K562 (cell line): ENCODE results near the gene SLC25A34. TPM values are rescaled to one million over a fixed set of nuclear protein-coding genes. Genes with fewer than 3 reads are reported as not detected.

Experiments
- EWSR1 ChIP-seq: fragments of 450-650 bp; IDR thresholded peaks from 2 replicates; pipeline ENCODE4 v1.6.1; 2018; ENCODE audit warnings: borderline replicate concordance, mild to moderate bottlenecking, low read depth, moderate library complexity; ENCODE audit not compliant: partially characterized antibody
- KDM5B ChIP-seq: fragments of 200-600 bp; sonication (generic); IDR thresholded peaks from 2 replicates; pipeline ENCODE4 v1.6.1; 2012; ENCODE audit warnings: low read depth, mild to moderate bottlenecking, moderate library complexity, low read length, control low read depth, inconsistent platforms; ENCODE audit not compliant: insufficient replicate concordance
- MGA ChIP-seq: fragments of 450-650 bp; IDR thresholded peaks from 2 replicates; pipeline ENCODE4 v1.6.1; 2016; ENCODE audit warnings: mild to moderate bottlenecking, moderate library complexity
- NBN ChIP-seq: fragments of 450-650 bp; IDR thresholded peaks from 2 replicates; pipeline ENCODE4 v1.6.1; 2016; ENCODE audit warnings: low read depth, mild to moderate bottlenecking
- polyA plus RNA-seq, 8 experiments: library from polyadenylated mRNA; depleted of rRNA in 4 of 8; stranded (reverse) in 5 of 8; unstranded in 3 of 8; fragments of >200 nt; fragmentation: Nextera tagmentation in 2 of 8; fragmentation: Illumina TruSeq in 1 of 8; extraction: Ambion mirVana in 2 of 8; extraction: Trizol in 1 of 8; gene quantifications; 2 replicates each; pipeline versions ENCODE4 v1.2.1 to v1.2.3, GENCODE V29; 2011 to 2014; ENCODE audit warnings: inconsistent platforms in 1 of 8, missing spikeins in 1 of 8
- total RNA-seq, 7 experiments: library from RNA; depleted of rRNA in 6 of 7; stranded (reverse); fragments of >200 nt in 6 of 7; fragmentation: Illumina TruSeq in 2 of 7; extraction: Trizol in 2 of 7; gene quantifications; 2 replicates each; pipeline versions ENCODE4 v1.2.1 to v1.2.3, GENCODE V29; 2011 to 2021; ENCODE audit warnings: low replicate concordance in 1 of 7

The SLC25A34 gene
- total and polyA plus RNA-seq, 9 of the 15 experiments (the other 6 are each of a cell fraction or from before 2014, with no cell fraction given) = 0.01 to 0.57 (median 0.16) TPM

- TF ChIP-seq MGA (no peak), NBN (no peak), EWSR1 (no peak), KDM5B (no peak)
- TF ChIP-seq, all 486 proteins: peak for 0
Observed at GRCh38 chr1:15709226-15709625, 26.8 kb upstream of the SLC25A34 start (continued).
